GM12875 (cell line): ENCODE measurements around the gene PPP1R9B.
A peak's percentile ranks its signal among the peaks of the same experiment; 100 is the strongest.

Experiments used
- H3K4me3 ChIP-seq: one replicate; pipeline ENCODE4 v1.5.1; 2011; ENCODE audit warnings: low read depth, low read length, control low read depth
- CTCF ChIP-seq: IDR thresholded peaks from 2 replicates; pipeline ENCODE4 v1.5.1; 2011; ENCODE audit warnings: low read depth, mild to moderate bottlenecking, control low read depth, inconsistent platforms, low read length, moderate library complexity, borderline replicate concordance; ENCODE audit not compliant: insufficient read depth

The PPP1R9B gene

GRCh38 chr17:50096092-50096491 is 54.4 kb downstream of the PPP1R9B start:
- no peak for TF ChIP-seq CTCF
- H3K4me3 ChIP-seq: no peak overlapping the region

GRCh38 chr17:50095626-50096037 is 54.8 kb downstream of the PPP1R9B start:
- TF ChIP-seq CTCF: no peak
- H3K4me3 ChIP-seq: peak overlapping the region; percentile 67

GRCh38 chr17:50094753-50095619 is 55.5 kb downstream of the PPP1R9B start, which contains the start of gene PDK2:
Gene PDK2, plus strand, starts transcription at chr17:50095351. Its CDS starts 85 bp downstream, at chr17:50095436.
- TF ChIP-seq CTCF: no peak

GRCh38 chr17:50094243-50094752 is 56.2 kb downstream of the PPP1R9B start:
- TF ChIP-seq CTCF: peak; percentile 78
- peak overlapping the region; percentile 43 for H3K4me3 ChIP-seq

More at GRCh38 chr17:50094753-50095619, 55.5 kb downstream of the PPP1R9B start, which contains the start of gene PDK2:
- H3K4me3 ChIP-seq: peak within 1 kb of the TSS; percentile 67

- no peak overlapping the region for H3K4me3 ChIP-seq
- no peak for TF ChIP-seq CTCF
These were observed 56.7 kb downstream of the PPP1R9B start for GRCh38 chr17:50093807-50094206.

- no peak for TF ChIP-seq CTCF
- no peak overlapping the region for H3K4me3 ChIP-seq
These were observed 57.2 kb downstream of the PPP1R9B start for GRCh38 chr17:50093246-50093645.

GRCh38 chr17:50091918-50092285 is 58.6 kb downstream of the PPP1R9B start:
- H3K4me3 ChIP-seq: no peak overlapping the region
- TF ChIP-seq CTCF: no peak
